Measurements from ENCODE around the gene C14orf119. TPM values are rescaled to one million over a fixed set of nuclear protein-coding genes. Genes with fewer than 3 reads are reported as not detected.

Gene C14orf119
- 41.5 and 45.7 TPM in 2 replicates for total RNA-seq (2014; rRNA removed; shearing (Covaris generic))
- 17.8 and 38.9 TPM in 2 replicates for polyA plus RNA-seq (2014; cell fraction: nucleus; rRNA removed)

- DNase-seq (ENCODE audit: extremely low read depth, low read depth), result peak; percentile 100
Measured at GRCh38 chr14:23095196-23096108, at the start of gene C14orf119. Gene C14orf119 (plus strand): TSS chr14:23095505. CDS start chr14:23097659, 2,154 bp downstream.

- no peak for DNase-seq (ENCODE audit: extremely low read depth, low read depth)
Measured at GRCh38 chr14:23047034-23047634, 48.2 kb upstream of the C14orf119 start.

- DNase-seq (ENCODE audit: extremely low read depth, low read depth), result no peak
Measured at GRCh38 chr14:23047751-23048693, 47.3 kb upstream of the C14orf119 start.

GRCh38 chr14:23049011-23049410 is 46.3 kb upstream of the C14orf119 start:
- DNase-seq (ENCODE audit: extremely low read depth, low read depth), result no peak

GRCh38 chr14:23051141-23052057 is 43.9 kb upstream of the C14orf119 start:
- no peak for DNase-seq (ENCODE audit: extremely low read depth, low read depth)

- DNase-seq (ENCODE audit: extremely low read depth, low read depth), result no peak
Measured at GRCh38 chr14:23052182-23052623, 43.1 kb upstream of the C14orf119 start.

GRCh38 chr14:23052671-23053070 is 42.6 kb upstream of the C14orf119 start:
- DNase-seq (ENCODE audit: extremely low read depth, low read depth), result no peak

GRCh38 chr14:23053426-23053825 is 41.9 kb upstream of the C14orf119 start:
- no peak for DNase-seq (ENCODE audit: extremely low read depth, low read depth)

GRCh38 chr14:23054000-23054811 is 41.1 kb upstream of the C14orf119 start:
- no peak for DNase-seq (ENCODE audit: extremely low read depth, low read depth)

GRCh38 chr14:23055147-23055550 is 40.2 kb upstream of the C14orf119 start:
- DNase-seq (ENCODE audit: extremely low read depth, low read depth), result no peak

GRCh38 chr14:23055621-23056144 is 39.6 kb upstream of the C14orf119 start:
- DNase-seq (ENCODE audit: extremely low read depth, low read depth), result no peak

- peak; percentile 72 for DNase-seq (ENCODE audit: extremely low read depth, low read depth)
Measured at GRCh38 chr14:23056145-23056955, 39.0 kb upstream of the C14orf119 start.

- peak; percentile 66 for DNase-seq (ENCODE audit: extremely low read depth, low read depth)
Measured at GRCh38 chr14:23056956-23057756, 38.1 kb upstream of the C14orf119 start, which contains the start of gene CDH24. Gene CDH24 (minus strand): TSS chr14:23057520. CDS start chr14:23055733, 1,787 bp downstream.

GRCh38 chr14:23057757-23058653 is 37.3 kb upstream of the C14orf119 start:
- DNase-seq (ENCODE audit: extremely low read depth, low read depth), result peak; percentile 83

- no peak for DNase-seq (ENCODE audit: extremely low read depth, low read depth)
Measured at GRCh38 chr14:23058654-23059504, 36.4 kb upstream of the C14orf119 start.
